Measurements from ENCODE around the gene NUP210. TPM values are rescaled to one million over a fixed set of nuclear protein-coding genes. Genes with fewer than 3 reads are reported as not detected.

NUP210 gene
- total and polyA plus RNA-seq, 2 of the 13 experiments (the other 11 are each of a cell fraction or from before 2014, with no cell fraction given), result 31.6 to 35.2 TPM

- TF ChIP-seq CREB3 (CRISPR knock-in tag; IDR thresholded peaks at IDR 0.05) (no peak), ZNF33B (CRISPR knock-in tag; IDR thresholded peaks at IDR 0.05) (no peak), ZNF337 (CRISPR knock-in tag; IDR thresholded peaks at IDR 0.05; ENCODE audit: borderline replicate concordance, low read depth) (peak; percentile 6; the same call in 1 of the 2 replicates), SRSF9 (IDR thresholded peaks at IDR 0.05; ENCODE audit: borderline replicate concordance, insufficient read depth, low read depth, low read length, poor library complexity, severe bottlenecking) (no peak), NCOA5 (CRISPR knock-in tag; IDR thresholded peaks at IDR 0.05) (no peak), ZNF75D (CRISPR knock-in tag; IDR thresholded peaks at IDR 0.05; ENCODE audit: borderline replicate concordance) (no peak), WIZ (CRISPR knock-in tag; IDR thresholded peaks at IDR 0.05) (no peak), SMYD3 (CRISPR knock-in tag; IDR thresholded peaks at IDR 0.05) (no peak), ATF7-NPFF (CRISPR knock-in tag; IDR thresholded peaks at IDR 0.05; ENCODE audit: low read depth) (no peak; the same call in 1 of the 2 replicates), CEBPG (CRISPR knock-in tag; IDR thresholded peaks at IDR 0.05) (no peak), RBAK (CRISPR knock-in tag; IDR thresholded peaks at IDR 0.05) (no peak), GATAD2A (CRISPR knock-in tag; IDR thresholded peaks at IDR 0.05) (no peak), NR3C1 (CRISPR knock-in tag; IDR thresholded peaks at IDR 0.05) (no peak), ZNF740 (CRISPR knock-in tag; IDR thresholded peaks at IDR 0.05) (0 out of 2 replicates have a peak, but pooled peaks have one; percentile 13), CBX5 (CRISPR knock-in tag; IDR thresholded peaks at IDR 0.05; ENCODE audit: borderline replicate concordance) (no peak), RBM22 (optimal IDR thresholded peaks at IDR 0.05; ENCODE audit: low read length) (no peak), ZNF260 (CRISPR knock-in tag; IDR thresholded peaks at IDR 0.05; ENCODE audit: borderline replicate concordance, low read depth) (no peak), ATF5 (CRISPR knock-in tag; IDR thresholded peaks at IDR 0.05; ENCODE audit: low read depth) (no peak), ZNF264 (CRISPR knock-in tag; IDR thresholded peaks at IDR 0.05) (no peak), ZNF431 (CRISPR knock-in tag; IDR thresholded peaks at IDR 0.05; ENCODE audit: borderline replicate concordance, low read depth) (no peak), ATM (IDR thresholded peaks at IDR 0.05; ENCODE audit: borderline replicate concordance) (no peak), ZSCAN22 (CRISPR knock-in tag; IDR thresholded peaks at IDR 0.05) (no peak), CAMTA2 (CRISPR knock-in tag; IDR thresholded peaks at IDR 0.05; ENCODE audit: borderline replicate concordance) (no peak), MLLT10 (CRISPR knock-in tag; IDR thresholded peaks at IDR 0.05) (no peak), MZF1 (CRISPR knock-in tag; IDR thresholded peaks at IDR 0.05; ENCODE audit: borderline replicate concordance) (no peak), ZNF629 (CRISPR knock-in tag; conservative IDR thresholded peaks at IDR 0.05) (0 out of 2 replicates have a peak, but pooled peaks have one; percentile 9), ZNF782 (CRISPR knock-in tag; IDR thresholded peaks at IDR 0.05; ENCODE audit: borderline replicate concordance) (0 out of 2 replicates have a peak, but pooled peaks have one; percentile 49), POLR2G (IDR thresholded peaks at IDR 0.05; ENCODE audit: low read depth, low read length) (peak; percentile 63; the same call in 1 of the 2 replicates), U2AF1 (optimal IDR thresholded peaks at IDR 0.05; ENCODE audit: low read depth, low read length) (no peak), NFYB (CRISPR knock-in tag; IDR thresholded peaks at IDR 0.05) (no peak), RCOR2 (CRISPR knock-in tag; IDR thresholded peaks at IDR 0.05) (no peak)
These were observed at the start of gene NUP210 (continued) for GRCh38 chr3:13420045-13420830.

Data from HepG2 (cell line).